Hippocampal formation (tissue), 2 donors: Measurements from ENCODE around the gene ASXL2.

Experiments
- DNase-seq, 2 donors: peaks; one replicate each; lab custom pipeline; 2025; lab: John Stamatoyannopoulos, UW

Gene ASXL2

DNA sequence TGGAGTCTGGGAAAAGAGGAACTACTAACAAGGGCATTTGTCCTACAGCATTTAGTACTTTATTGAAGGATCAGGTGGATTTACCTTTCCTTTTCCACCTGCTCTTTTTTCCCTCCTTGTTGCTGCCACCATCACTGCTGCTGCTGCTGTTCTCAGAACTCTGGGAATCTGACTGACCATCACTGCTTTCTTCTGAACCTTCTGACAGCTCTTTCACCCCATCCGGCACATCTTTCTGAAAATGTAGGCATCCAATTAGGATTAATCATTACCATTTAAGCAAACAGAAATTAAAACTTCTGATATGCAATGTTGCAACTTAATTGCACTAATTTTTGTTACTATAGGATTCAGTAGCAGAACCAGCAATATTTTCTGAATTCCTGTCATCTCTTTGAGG lies 79.0 kb downstream of the ASXL2 start:
- no peak for DNase-seq

DNA sequence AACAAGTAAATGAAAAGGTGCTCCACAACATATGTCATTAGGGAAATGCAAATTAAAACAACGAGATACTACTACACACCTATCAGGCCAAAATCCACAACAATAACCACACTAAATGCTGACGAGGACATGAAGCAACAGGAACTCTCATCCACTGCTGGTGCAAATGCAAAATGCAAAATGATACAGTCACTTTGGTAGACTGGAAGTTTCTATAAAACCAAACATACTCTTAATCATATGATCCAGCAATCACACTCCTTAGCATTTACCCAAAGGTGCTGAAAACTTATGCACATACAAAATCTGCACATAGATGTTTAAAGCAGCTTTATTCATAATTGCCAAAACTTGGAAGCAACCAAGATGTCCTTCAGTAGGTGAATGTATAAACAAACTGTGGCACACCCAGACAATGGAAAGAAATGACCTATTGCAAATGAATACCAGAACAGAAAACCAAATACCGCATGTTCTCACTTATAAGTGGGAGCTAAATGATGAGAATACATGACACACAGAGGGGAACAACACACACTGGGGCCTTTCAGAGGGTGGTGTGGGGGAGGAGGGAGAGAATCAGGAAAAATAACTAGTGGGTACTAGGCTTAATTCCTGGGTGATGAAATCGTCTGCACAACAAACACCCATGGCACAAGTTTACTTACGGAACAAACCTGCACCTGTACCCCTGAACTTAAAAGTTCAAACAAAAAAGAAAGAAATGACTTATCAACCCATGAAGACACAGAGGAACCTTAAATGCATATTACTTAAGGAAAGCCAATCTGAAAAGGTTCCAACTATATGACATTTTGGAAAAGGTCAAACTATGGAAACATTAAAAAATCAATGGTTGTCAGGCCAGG lies 80.4 kb downstream of the ASXL2 start:
- no peak for DNase-seq

DNA sequence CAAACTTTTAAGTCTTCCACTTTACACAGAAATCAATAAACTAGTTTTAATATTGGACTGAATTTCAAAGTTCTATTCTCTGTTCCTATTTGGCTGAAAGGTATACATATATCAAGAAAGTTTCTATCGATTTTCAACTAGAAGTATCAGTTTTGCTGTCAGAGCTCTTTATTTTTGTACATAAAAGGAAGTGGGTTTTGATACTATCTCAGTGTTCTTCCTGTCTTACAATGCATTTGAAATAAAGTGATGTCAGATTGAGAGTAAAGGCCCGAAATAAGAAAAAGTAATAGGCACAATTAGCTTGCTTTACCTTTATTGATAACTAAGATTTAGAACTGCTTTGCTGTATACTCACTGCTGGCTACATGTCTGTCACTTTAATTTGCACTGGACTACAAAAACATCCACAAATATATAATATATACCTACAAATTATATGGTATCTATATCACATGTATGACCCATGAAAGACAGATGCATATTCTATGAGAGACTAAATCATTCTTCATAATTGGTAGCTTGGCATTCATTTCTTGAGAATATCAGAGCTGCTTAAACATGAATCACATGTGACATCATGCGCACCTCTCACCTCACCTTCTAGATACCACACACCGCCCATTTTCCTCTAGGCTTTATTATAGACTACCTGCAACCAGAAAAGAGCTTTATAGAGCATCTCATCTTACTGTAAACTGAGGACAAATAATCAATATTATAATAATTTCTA lies 83.6 kb downstream of the ASXL2 start:
- DNase-seq = no peak

DNA sequence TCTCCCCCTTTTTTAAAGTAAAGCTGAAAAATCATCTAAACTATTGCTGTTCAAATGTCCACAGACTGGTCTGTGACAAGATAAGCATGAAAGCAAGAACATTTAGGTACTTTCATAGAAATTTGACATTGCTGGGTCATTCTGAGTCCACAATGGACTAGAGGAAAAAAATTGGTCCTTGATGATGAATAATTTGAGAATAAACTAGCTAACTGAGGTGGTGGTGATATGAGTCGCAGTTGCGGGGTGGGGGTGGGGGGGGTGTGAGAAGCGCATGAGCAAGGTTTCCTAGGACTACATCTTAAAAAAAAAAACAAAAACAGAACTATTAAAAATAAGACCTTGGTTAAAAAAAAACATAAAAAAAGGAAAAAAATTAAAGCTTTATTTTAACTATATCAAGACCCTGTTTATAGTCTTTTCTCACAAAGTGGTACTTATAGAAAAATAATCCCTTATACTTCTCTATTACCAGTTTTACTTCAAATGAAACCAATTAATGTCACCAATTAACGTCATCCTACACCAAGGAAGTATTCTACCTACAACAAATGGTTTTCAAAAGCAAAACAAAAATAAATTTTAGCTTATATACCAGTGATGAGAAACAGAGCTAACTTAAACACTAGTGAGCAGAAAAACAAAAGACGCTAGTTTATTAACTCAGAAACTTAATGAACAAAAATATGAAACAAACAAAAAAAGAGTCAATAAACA lies 88.1 kb downstream of the ASXL2 start:
- DNase-seq = no peak

DNA sequence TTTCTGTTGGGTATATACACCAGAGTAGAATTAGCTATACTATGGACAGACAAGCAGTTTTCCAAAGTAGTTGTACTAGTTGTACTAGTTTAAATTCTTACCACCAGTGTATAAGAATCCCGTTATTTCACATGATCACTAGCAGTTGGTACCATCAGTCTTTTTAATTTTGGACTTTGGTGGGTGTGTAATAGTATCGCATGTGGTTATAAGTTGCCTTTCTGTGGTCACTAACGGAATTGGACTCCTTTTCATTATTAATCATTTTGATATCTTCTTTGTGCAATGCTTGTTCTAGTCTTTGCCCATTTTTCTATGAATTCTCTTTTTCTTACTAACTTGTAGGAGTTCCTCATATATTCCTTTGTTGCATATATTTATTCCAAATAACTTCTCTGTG lies 89.8 kb downstream of the ASXL2 start:
- no peak for DNase-seq

DNA sequence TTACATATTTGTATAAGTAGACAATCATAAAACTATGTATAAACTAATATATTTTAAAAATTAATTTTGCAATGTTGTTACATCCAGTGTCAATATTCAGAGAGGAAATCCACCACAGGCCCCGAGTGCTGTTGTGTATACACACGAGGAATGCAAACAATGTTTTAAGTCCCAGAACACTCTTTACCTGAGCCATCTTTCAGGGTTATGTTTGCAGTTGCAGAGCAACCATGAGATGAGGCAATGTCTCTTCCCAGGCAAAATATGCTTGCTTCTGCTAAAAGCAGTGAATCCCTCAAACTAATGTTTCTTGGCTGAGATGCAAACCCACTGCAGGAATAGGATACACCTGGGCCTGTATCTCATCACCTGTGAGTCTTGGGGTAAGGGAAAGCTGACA lies 91.3 kb downstream of the ASXL2 start:
- no peak for DNase-seq

DNA sequence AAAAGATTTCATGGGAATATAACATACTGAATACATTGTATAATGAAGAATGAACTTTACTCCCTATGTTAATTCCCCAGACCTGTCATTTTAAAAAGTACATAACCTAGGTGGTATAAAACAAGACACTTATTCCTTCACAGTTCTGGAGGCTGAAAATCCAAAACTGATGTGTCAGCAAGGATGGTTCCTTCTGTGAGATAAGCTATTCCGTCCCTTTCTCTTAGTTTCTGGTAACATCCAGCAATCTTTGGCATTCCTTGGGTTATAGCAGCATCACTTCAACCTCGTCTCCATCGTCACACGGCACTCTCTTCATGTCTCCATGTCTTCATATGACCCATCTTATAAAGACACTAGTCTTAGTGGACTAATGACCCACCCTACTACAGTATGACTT lies 93.9 kb downstream of the ASXL2 start:
- no peak for DNase-seq

DNA sequence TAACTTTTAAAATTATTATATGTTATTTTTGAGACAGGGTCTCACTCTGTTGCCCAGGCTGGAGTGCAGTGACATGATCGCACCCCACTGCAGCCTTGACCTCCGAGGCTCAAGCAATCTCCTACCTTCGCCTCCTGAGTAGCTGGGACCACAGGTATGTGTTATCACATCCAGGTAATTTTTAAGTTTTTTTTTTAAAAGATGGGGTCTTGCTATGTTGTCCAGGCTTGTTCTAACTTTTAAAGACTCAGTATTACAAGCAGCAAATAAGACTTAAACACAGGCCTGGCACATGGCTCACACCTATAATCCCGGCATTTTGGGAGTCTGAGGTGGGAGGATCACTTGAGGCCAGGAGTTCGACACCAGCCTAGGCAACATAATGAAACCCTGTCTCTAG lies 101.2 kb downstream of the ASXL2 start:
- DNase-seq = no peak

DNA sequence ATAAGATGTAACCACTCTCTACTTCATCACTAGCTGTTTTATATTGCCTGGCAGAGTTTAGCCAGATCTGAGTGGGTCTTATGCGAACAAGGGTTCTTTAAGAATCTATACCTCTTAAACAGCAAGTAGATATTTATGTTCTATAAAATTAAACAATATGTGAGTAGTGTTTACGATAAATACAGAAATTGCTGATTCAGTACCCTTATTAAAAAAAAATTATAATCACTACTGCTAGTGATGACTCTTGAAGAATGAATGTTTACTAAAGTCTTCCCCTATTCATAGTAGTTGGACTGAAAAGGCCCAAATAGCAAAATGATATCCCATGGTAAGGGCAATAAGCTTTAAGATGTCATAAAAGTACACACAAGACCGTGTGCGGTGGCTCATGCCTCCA lies 106.2 kb downstream of the ASXL2 start:
- no peak for DNase-seq

DNA sequence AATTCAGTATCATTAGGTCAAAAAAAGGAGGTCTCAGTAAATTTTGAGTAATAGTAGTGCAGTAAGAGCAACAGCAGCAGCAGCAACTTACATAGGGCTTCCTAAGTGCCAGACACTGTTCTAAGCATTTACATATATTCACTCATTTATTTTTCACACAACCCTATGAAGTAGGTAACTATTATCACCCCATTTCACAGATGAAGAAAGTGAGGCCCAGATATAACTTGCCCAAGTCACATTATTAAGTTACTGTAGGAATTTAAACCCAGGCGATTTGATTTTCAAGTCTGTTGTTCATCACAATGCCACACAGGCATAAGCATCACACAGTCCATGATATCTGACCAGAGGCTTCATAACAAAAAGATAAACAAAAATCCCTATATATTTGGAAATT lies 114.7 kb downstream of the ASXL2 start:
- no peak for DNase-seq

DNA sequence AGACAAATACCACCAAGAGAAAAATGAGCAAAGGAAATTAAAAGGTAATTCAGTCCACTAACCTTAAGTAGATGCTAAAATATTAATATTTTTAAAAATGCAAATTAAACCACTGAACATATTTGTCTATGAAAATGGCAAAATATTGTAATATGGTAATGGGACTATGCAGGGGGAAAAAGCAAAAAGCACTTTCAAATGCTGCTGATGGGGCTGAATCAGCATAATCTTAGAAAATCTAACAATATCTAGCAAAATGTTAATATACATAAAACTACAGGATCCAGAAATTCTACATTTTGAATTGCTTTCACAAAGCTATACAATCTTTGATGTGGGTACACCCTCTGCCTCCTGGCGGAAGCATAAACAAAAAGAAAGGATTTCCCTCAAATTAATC lies 118.0 kb downstream of the ASXL2 start:
- no peak for DNase-seq

DNA sequence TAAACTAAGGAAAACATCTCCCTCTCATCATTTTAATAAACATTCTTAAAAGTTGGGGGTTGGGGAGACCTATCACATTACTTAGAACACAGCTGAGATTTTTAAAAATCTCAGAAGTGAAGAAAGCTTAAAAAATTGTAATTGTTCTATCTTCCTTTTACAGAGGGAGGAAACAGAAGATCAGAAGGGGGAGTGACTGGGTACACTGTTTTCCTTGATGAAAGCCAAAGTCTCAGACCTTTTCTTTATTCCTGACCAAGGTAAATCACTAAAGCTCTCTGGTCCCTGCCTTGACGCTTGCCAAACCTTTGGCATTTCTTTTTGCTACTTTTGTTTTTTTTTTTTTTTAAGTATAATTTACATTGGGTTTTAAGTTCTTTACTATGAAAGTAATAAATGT lies 119.9 kb downstream of the ASXL2 start:
- DNase-seq = no peak

DNA sequence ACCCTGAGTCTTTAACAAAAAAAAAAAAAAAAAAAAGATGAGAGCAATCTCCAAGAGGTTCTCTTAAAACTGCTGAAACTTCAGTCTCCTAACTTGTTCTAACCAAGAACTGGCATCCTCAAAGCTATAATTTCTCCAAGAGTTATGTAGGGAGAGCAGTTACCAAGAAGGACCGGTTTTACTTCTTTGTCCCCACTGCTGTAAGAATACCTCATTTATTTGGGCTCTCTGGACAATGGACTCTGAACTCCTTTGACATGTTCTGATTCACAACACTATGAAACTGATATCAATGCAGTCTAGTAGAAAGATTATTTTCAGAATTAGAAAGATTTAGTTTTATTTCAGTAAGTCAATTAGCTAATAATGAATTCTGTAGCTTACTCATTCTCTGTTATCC lies 120.4 kb downstream of the ASXL2 start:
- no peak for DNase-seq

DNA sequence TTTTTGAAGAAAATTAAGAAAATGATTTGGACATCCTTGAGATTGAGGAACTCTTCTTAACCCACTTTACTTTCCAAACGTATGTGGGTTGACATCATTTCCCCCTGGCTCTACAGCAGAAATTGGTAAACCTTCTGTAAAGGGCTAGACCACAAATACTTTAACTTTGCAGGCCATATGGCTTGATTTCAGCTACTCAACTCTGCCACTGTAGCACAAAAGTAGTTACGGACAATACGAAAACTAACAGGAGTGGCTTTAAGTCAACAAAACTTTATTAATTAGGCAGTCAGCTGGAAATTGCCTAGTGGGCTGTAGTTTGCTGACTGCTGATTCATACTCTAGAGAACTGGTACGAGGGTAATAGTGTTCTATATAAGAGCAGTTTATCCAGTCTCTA lies 121.8 kb downstream of the ASXL2 start:
- no peak for DNase-seq

DNA sequence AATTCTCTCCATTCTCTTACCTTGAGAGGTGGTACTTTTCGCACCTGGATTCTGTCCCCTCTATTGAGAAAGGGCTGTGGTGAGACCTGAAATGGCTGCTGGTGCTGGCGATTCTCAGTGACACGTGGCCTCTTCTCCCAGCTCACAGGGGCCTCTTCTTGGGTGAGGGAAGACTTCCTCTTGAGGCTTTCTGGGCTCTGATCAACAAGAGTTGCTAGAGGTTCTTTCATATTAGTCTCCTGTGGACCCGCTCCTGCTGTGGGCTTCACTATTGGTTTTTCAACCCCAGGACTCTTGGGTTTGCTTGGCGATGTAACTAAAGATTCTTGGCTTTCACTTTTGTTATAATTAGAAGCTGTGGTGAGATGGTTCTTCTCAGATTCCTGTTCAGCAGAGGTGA lies 128.6 kb downstream of the ASXL2 start:
- no peak for DNase-seq

DNA sequence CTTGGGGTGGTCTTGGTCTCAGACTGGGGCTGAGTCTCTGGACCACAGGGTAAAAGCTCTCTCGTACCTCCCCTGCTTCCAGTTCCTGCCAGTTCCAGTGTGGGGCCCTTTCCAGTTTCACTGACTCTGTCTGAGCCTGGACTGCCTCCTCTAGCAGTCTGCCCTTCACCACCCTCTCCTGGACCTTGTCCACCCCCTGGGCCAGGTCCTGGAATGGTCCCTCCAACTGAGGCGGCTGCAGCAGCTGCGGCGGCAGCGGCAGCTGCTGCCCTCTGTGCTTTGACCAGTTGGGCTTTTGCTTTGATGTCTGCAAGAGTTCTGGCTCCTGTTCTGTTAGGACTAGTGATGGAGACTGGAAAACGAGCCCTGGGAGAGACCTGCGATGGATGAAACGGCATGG lies 134.2 kb downstream of the ASXL2 start:
- no peak for DNase-seq

DNA sequence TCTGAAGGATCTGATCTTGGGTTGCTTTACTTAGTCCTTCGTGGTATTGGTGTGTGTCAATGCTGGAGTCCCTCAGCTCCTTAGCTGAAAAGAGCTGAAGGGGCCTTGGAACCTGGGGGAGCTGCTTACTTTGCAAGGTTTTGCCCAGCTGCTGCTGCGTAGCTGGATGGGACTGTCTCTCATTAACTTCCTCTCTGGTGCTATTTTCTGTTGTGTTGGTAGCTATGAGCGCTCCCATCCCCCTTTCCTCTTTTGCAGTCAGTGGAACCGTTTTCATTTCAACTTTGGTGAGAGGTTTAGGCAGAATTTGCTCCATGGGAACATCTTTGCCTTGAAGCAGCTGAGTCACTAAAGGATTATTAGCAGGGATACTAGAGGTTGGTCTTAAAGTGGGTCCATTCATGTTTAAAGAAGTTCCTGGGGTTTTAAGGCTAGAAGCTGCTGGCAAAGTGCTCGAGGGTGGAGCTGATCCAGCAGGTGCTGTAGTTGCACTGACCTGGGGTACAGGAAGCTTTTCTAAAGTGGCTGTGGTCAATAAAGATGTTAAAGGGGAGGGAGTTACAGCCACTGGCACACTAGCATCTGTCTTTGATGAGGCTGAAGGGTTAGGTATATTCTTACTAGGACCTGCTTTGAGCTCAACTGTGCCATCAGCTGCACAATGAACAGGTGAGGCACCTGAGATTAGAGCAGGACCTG lies 135.0 kb downstream of the ASXL2 start:
- DNase-seq = no peak

DNA sequence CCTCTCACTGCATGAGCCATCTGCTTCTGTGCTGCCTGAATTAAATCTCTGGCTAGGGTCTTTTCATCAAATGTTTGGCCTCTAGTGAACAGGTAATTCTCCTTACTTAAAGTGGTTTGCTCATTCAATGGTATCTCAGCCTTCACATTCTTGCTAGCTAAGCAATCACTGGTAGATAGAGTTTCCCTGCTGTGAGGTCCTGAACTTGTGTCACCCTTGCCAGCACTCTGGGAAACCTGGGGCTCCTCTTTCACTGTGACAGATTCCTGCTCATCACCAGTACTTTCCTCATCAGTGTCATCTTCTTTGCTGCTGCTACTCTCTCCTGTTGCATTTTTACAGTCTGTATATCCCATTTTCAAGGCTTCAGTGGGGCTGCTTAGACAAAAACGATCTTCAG lies 135.8 kb downstream of the ASXL2 start:
- no peak for DNase-seq

DNA sequence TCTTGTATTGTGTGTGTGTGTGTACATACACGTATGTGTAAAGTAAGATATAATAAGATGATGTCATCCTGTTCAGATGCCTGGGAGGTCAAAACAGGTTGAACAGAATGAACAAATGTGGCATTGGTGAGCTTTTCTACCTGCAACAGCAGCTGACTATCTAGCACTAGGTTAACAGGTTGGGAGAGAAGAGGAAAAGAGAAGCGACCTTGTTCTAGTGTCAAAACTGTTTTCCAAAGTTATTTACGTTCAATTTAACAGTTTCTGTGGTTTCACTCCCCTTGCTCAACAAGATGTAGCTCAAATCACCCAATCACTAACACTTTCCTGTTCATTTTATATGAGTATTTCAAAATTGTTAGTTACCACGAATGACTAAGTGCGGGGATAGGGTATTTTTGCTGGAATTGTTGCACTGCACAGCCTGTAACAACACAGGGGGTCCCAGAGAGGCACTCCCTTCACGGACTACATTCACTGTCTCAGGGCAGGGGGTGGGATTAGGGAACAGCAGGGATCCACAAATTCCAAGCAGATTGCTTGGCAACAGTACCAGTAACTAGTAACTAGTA lies 137.4 kb downstream of the ASXL2 start:
- no peak for DNase-seq

DNA sequence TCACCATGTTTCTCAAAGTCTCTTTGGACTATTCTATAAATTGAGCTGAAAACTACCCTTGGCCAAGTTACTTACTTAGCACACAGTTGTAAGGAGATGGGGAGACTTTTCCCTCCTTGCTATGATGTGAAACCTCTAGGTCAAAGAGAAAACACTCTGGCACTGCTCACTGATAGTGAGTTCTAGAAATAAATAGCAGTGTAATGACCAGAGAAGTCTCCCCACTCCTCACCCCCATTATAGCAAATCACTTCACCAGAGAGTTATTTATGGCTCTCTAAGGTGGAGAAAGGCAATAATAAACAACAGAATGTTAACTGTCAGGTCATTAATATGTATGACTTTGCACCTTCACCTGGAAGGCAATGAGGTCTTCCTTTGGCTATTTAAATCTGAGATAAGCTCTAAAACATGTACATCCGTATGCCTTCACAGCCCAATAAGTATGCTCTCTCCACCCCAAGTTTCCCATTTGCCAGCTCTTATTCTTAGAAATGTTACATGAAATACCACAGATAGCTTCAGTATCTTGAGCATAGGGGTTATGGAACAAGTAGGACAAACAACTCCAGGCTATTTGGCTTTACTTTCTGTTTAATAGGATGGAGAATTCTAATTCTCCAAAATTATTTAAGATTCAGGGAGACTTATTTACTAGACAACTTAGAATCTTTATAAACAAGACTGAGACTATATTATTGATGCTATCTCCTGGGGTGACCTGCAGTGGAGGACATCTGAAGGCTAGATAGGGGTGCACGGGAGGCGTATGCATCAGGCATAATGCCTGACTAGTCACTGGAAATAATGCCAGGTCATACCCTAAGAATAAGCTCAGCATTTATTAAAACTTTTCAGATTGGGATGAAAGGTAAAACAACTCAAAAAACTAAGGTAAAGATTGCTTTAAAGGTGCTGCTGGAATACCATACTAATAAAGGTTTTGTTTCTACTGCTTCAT lies 139.6 kb downstream of the ASXL2 start:
- no peak for DNase-seq
